IPS DF 4.7 (cell line): ENCODE results near the gene EPHA6.

ENCODE experiments used
- DNase-seq: peaks from one replicate; pipeline ENCODE4 v3.0.0-alpha.2; 2013; ENCODE audit warnings: low spot score; ENCODE audit errors: extremely low read depth

Gene EPHA6

GRCh38 chr3:97772926-97773325 lies 958.5 kb downstream of the EPHA6 start:
- DNase-seq, result no peak

GRCh38 chr3:97778152-97778551 lies 963.8 kb downstream of the EPHA6 start:
- no peak for DNase-seq

DNA sequence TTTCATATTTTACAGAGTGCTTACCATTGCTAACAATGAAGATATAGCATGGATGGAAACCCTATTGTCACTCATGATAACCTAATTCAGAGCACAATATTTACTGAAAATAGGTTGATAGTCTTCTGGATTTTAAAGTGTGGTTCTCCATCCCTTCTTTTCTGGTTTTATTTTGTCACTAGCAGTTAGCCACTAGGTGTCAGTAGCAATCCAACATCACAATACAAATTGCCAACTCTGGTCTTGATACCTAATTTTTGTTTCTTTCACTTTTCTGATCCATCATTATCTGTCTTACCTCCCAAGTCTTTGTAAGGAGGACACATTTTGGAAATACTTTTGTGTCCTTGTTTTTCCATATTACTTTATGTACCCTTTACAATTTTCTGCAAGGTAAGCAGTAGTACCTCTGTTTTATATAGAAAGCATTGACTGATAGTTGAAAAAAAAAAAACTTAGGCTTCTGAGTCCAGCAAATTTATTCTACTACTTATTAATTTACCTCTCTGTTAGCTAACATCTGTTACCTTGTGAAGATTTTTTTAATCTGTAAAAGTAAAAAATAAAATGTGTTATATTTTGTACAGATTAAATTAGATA lies 979.1 kb downstream of the EPHA6 start:
- DNase-seq, result peak; percentile 25

DNA sequence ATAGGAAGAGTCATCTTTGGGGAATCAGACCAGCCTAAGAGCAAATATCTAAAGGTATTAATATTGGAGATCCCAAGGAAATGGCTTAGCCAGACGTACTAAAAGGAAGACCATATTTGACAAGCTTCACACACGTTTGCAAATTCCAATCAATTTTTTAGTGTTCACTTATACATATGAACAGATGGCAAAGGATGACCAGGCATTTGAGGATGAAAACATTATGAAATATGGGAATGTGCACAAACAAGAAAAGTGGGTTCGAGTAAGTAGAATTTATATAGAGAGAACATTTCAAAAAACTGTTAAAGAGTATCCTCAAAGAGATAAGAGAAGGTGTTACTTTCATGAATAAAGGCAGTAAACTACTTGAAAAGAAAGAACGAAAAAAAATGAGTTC lies 981.6 kb downstream of the EPHA6 start:
- no peak for DNase-seq
